Type B pancreatic cell (in vitro differentiated cells): ENCODE measurements around the gene TELO2. TPM values are rescaled to one million over a fixed set of nuclear protein-coding genes. Genes with fewer than 3 reads are reported as not detected.

ENCODE experiments used
- DNase-seq: peaks from one replicate; pipeline ENCODE4 v3.0.0; 2021; ENCODE audit warnings: mixed read lengths; ENCODE audit not compliant: unreplicated experiment; ENCODE audit errors: extremely low spot score
- H3K27ac Mint-ChIP-seq: 2 replicates; pipeline ENCODE4 v1.8.0; 2021; ENCODE audit warnings: mild to moderate bottlenecking, mixed read lengths
- H3K27me3 Mint-ChIP-seq: 2 replicates; pipeline ENCODE4 v1.8.0; 2021; ENCODE audit warnings: mixed read lengths
- H3K36me3 Mint-ChIP-seq: 2 replicates; pipeline ENCODE4 v1.8.0; 2021; ENCODE audit warnings: mixed read lengths
- H3K4me1 Mint-ChIP-seq: one replicate; pipeline ENCODE4 v1.8.0; 2021; ENCODE audit warnings: mixed read lengths; ENCODE audit not compliant: unreplicated experiment
- H3K4me3 Mint-ChIP-seq: 2 replicates; pipeline ENCODE4 v1.8.0; 2021; ENCODE audit warnings: mild to moderate bottlenecking, mixed read lengths
- H3K9me3 Mint-ChIP-seq: 2 replicates; pipeline ENCODE4 v1.8.0; 2021; ENCODE audit warnings: mixed read lengths
- total RNA-seq: library from RNA; stranded (reverse); gene quantifications from 2 replicates; pipeline ENCODE4 v1.2.1, GENCODE V29; 2021; ENCODE audit warnings: low replicate concordance
- TF ChIP-seq, protein P1 (sequence below): fragments of 200-600 bp; sonication (generic); conservative IDR thresholded peaks from 2 replicates; pipeline ENCODE4 v1.5.0; 2021; ENCODE audit warnings: antibody characterized with exemption, mild to moderate bottlenecking

The TELO2 gene
- total RNA-seq, 1 donor from 2014 or later = 65.4 TPM

DNA sequence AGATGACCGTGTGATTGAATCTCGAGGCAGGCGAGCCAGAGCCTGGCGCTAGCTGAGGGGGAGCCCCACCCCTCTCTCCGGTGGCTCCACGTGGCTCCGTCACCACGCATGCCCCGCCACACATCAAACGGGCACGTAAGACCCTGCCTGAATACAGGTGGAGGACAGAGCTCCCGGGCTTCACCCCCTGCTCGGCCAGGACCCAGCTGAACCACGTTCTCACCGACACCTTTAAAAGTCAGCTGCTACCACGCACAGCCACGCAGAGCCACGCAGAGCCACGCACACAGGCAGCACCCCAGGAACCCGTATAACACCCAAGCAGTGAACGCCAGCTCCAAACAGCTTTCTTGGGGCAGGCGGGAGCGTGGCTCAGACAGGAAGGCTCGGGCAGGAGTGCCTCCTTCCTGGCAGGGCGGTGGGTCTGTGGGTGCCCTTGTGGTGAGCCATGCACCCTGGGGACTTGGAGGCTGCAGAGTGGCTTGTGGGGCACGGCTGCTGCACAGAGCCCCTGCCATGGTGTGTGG, 44.7 kb downstream of the TELO2 start:
- Mint-ChIP-seq H3K4me1 (peaks cover 9% of the 10 kb centered on the region), H3K27me3 (no peaks in the 10 kb centered on the region), H3K36me3 (no peaks in the 10 kb centered on the region), H3K27ac (no peak overlapping the region), H3K9me3 (no peaks in the 10 kb centered on the region), H3K4me3 (no peak overlapping the region)
- TF ChIP-seq, protein P1, sequence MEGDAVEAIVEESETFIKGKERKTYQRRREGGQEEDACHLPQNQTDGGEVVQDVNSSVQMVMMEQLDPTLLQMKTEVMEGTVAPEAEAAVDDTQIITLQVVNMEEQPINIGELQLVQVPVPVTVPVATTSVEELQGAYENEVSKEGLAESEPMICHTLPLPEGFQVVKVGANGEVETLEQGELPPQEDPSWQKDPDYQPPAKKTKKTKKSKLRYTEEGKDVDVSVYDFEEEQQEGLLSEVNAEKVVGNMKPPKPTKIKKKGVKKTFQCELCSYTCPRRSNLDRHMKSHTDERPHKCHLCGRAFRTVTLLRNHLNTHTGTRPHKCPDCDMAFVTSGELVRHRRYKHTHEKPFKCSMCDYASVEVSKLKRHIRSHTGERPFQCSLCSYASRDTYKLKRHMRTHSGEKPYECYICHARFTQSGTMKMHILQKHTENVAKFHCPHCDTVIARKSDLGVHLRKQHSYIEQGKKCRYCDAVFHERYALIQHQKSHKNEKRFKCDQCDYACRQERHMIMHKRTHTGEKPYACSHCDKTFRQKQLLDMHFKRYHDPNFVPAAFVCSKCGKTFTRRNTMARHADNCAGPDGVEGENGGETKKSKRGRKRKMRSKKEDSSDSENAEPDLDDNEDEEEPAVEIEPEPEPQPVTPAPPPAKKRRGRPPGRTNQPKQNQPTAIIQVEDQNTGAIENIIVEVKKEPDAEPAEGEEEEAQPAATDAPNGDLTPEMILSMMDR = no peak
- DNase-seq = no peak

DNA sequence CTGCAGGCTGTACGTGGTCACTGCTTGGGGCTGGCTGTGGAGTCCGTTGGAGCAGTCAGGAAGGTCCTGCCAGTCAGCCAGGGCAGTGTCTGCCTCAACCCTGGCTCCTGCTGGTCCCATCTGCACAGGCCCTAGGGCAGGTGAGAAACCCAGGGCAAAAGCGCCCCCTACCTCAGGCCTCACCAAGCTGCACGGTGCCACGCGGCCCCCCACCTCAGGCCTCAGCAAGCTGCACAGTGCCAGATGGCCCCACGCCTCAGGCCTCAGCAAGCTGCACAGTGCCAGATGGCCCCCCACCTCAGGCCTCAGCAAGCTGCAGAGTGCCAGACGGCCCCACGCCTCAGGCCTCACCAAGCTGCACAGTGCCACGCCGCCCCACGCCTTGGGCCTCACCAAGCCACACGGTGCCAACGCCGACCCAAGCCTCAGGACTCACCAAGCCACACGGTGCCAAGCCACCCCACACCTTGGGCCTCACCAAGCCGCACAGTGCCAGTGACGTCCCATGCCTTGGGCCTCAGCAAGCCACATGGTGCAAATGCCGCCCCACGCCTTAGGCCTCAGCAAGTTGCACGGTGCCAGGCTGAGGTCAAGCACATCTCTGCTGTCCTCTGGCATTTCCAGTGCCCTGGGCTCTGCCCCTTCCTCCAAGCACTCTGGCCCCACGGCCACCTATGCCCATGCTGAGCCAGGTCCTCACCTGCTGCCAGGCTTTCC, 45.8 kb downstream of the TELO2 start:
- no peak for DNase-seq
- no peak overlapping the region for H3K27ac Mint-ChIP-seq
- H3K4me1 Mint-ChIP-seq = peaks cover 14% of the 10 kb centered on the region
- TF ChIP-seq, protein P1 = no peak
- H3K4me3 Mint-ChIP-seq = no peak overlapping the region
- no peaks in the 10 kb centered on the region for H3K27me3 Mint-ChIP-seq
- no peaks in the 10 kb centered on the region for H3K9me3 Mint-ChIP-seq
- H3K36me3 Mint-ChIP-seq = peaks cover 3% of the 10 kb centered on the region

DNA sequence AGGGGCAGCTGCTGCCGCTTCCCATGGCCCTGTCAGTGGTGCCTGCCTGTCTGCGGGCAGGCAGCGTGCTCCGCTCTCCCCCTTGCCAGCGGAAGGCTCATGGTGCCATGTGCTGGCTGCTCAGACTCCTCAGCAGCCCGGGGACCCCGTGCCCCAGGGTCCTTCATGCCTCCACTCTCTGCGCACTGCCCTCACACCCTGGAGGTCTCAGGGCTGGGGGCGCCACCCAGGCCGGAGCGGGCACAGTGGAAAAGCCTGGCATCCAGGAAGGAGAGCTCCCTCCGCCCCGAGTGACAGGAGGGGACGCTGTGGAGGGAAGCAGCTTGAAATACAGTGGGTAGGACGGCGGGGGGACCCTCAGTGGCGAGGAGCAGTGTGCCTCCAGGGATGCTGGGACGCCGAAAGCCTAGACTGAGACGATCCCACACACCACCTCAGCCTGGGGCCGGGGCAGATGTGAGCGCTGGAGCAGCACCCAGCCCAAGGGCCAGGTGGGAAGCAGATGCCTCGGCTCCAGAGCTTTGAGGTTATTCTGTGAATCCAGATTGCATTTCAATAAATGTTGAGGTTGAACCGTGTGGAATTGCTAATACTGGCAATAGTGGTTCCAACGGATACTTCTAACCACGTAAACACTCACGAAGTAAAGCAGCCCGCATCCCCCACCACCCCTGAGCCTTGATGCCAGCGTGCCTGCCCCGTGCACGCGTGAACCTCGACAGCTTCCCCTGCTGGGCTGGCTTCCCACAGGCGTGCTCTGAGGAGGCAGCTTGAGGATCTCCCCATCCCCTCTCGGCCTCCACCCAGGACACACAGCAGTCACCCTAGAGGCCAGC, 46.8 kb downstream of the TELO2 start:
- Mint-ChIP-seq H3K9me3 (no peaks in the 10 kb centered on the region), H3K36me3 (peaks cover 3% of the 10 kb centered on the region), H3K4me3 (no peak overlapping the region), H3K27ac (no peak overlapping the region), H3K4me1 (peaks cover 12% of the 10 kb centered on the region), H3K27me3 (no peaks in the 10 kb centered on the region)
- DNase-seq = no peak
- TF ChIP-seq, protein P1 = no peak

DNA sequence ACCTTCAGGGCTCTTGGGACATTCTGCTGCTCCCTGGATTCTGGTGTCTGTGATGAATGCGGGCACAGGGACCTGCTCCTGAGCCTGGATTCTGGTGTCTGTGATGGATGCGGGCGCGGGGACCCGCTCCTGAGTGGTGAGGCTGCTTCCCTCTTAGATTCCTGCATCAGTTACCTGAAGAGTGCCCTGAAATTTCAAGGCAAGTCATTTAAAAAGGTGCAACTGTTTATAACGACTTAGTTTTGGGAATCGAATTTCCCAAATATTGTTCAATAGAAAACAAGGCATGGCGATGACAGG, 47.3 kb downstream of the TELO2 start:
- DNase-seq = no peak
- Mint-ChIP-seq H3K9me3 (no peaks in the 10 kb centered on the region), H3K4me3 (no peak overlapping the region), H3K27me3 (no peaks in the 10 kb centered on the region), H3K36me3 (peaks cover 6% of the 10 kb centered on the region), H3K4me1 (peaks cover 15% of the 10 kb centered on the region), H3K27ac (no peak overlapping the region)
- TF ChIP-seq, protein P1 = no peak

DNA sequence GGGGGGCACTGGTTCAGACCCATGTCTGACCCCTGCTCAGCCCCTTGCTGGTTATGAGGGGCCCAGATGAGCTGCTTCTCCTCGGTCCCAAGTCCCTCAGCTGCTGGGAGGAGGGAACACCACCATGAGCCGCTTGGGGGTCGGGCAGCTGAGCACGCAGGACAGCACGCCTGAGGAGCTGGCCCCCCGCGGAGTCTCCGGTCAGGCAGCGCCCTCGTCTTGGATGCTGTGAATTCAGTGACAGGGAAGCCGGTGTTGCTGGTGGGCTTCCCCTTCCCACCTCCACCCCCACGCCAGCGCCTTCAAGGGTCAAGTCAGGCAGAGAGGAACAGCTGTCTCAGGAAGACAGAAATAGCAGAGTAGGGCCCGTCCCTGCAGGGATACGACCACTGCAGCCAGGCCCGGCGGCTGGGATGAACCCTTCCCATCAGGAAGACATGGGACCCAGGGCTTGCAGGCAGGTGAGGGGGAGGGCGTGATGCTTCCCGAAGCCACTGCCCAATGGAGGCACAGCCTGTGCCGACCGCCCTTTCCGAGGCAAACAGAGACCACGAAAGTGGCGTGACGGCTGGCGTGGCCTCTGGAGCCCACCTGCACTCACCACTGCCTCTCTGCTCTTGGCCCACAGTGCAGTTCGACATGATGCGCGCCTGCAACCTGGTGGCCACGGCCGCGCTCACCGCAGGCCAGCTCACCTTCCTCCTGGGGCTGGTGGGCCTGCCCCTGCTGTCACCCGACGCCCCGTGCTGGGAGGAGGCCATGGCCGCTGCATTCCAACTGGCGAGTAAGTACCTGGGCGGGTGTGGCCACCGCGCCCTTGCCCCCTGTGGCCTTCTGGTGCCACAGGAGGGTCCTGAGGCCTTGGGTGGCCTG, 48.4 kb downstream of the TELO2 start:
- H3K27ac Mint-ChIP-seq = no peak overlapping the region
- H3K9me3 Mint-ChIP-seq = no peaks in the 10 kb centered on the region
- peaks cover 6% of the 10 kb centered on the region for H3K36me3 Mint-ChIP-seq
- no peak overlapping the region for H3K4me3 Mint-ChIP-seq
- peaks cover 16% of the 10 kb centered on the region for H3K4me1 Mint-ChIP-seq
- DNase-seq = no peak
- TF ChIP-seq, protein P1 = no peak
- no peaks in the 10 kb centered on the region for H3K27me3 Mint-ChIP-seq
